GM21825 (cell line): ENCODE measurements around the gene PRDM16.

ENCODE experiments used
- ATAC-seq: cut with Tn5 transposase; IDR thresholded peaks from one replicate; pipeline ENCODE4 v1.9.1; 2021; ENCODE audit warnings: mild to moderate bottlenecking, moderate library complexity; ENCODE audit not compliant: unreplicated experiment

The PRDM16 gene

DNA sequence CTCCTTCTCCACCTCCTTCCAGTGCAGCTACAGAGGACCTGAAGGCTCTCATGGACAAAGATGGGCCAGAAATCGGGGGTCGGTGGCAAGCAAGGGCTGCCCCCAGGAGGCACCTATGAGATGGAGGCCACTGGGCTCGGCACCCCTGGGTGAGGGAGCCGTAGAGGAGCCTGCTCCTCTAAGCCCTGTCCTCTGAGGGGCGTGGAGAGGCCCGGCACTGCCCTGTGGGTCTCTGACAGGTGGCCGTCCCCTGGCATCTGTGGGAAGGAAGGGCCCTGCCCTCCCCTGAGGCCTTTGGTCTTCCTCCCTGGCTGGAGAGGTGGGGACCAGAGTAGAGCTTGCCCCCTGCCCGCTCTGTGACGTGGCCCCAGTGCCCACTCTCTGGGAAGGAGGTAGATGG lies 30.9 kb downstream of the PRDM16 start:
- no peak for ATAC-seq

DNA sequence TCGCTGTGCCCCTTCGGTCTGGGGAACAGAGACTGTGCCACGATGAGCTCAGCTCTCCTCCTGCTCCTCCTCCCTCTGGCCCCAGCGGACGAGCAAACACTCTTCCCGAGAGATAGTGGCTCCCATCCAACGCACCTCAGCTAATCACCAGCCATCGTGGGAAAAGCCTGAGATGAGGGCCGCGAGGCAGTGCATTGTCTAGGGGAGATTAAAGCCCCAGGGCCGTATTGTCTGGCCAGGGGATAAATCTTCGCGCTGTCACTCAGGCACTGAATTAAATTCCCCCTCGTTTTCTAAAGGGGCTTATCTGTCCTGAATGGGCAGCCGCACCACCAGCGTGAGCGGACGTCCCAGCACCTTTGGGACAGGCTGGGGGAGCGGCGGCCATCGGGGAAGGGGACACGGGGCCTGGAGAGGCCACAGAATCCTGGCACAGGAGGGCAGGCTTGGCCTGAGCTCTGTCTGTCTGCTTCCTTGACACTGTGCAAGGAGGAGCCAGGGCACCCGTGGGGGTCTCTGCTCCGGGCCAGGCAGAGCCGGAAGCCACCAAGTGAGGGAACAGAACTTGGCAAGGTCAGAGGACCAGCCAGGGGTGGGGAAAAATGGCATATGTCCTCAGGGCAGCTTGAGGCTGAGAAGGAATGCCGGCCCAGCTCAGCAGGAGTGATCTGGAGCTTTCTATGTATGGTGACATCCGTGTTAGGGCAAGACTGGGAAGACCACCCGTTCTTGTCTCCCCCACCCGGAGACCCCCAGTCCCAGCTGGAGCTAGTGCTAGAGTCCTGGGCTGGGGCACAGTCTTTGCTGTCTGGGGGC lies 32.3 kb downstream of the PRDM16 start:
- ATAC-seq: no peak

DNA sequence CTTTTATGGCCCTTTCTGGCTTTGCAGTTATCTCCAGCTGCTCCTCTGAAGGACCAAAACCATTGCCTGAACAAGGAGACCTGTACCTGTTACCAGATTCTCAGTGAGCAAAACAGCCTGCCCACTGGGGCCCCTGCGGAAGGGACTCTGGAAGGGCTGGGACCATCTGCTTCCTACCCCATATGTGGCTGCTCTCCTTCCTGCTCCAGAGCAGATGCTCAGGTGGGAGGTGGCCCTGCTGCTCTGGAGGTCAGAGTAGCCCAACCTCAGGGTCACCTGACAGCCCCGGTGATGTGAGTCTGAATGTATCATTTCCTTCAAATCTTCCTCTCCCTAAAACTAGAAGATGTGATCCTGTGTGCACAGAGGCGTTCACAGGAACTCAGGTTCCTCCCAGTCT lies 33.6 kb downstream of the PRDM16 start:
- ATAC-seq: no peak

DNA sequence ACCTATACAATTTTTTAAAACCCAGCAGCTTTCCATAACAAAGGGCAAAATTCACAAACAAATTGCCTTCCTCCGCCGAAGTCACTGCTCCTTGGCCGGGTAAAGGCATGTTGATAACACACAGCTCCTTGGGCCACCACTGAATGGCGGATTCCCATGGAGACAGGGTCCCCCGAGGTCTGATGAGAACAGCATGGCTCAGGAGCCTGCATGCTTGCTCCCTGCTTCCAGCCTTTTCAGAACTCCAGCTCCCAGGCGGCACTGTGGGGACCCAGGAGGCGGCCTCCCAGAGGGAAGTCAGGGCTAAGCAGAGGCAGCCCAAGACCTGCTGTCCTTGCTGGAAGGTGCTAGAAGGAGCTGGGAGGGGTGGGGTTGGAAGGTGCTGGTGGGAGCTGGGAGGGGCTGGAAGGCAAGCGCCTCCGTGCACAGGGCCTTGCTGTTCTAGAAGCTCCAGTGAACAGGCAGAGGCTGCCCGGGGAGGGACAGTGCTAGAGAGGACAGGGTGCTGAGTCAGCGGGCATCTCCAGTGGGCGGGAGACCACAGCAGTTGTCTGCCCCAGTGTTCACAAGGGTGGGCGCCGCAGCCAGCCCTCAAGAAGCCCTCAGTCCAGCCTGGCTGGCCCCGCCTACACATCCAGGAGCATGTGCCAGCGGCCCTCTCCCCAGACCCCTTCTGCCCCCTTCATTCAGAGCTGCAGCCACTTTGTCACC lies 35.1 kb downstream of the PRDM16 start:
- ATAC-seq: no peak

DNA sequence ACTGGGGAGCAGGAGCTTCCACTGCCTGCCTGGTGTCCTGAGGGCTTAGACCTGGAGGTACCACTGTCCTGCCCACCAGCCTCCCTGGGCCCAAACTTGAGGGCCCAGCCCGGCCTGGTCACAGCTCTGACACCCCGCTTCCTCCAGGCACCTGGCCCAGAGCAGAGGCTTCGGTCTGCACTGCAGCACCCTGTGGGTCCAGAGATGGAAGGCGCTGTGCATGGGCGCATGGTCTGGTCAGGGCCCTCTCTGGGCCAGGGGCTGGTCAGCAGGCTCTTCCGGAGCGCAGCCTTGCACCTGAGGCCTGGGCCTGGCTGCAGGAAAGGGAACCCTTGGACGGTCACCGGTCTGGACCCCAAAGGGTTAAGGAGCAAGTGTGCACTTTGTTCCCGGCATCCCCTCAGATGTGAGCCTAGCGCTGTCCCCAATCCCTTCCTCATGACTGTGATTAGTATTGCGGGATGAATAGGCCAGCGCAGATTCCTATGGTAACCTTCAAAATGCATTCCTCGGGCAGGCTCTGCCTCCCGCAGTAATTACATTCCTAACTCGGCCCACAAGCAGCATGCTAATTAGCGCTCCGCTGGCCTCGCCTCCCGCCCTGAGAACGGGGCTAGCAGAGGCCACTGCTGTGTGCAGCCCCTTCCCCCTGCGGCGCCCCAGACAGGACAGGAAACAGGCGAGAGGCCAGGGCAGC lies 36.3 kb downstream of the PRDM16 start:
- no peak for ATAC-seq

DNA sequence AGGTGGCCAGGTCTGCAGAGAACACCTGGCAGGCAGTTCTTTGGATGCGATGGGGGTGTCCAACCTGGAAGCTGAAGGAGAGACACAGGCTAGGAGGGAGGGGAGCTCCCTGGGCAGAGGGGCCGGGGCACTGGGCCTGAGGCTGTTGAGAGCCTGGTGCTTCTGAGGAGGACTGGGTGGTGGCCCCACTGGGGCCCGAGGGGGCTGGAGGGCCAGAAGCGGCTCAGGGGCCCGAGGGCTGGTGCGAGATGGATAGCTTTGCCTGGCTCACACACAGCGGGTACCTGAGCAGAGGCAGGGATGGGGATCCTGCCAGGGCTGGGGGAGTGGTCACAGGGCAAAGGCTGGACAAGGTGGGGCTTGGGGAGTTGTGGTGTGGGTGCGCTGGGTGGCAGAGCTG lies 37.2 kb downstream of the PRDM16 start:
- ATAC-seq: no peak

DNA sequence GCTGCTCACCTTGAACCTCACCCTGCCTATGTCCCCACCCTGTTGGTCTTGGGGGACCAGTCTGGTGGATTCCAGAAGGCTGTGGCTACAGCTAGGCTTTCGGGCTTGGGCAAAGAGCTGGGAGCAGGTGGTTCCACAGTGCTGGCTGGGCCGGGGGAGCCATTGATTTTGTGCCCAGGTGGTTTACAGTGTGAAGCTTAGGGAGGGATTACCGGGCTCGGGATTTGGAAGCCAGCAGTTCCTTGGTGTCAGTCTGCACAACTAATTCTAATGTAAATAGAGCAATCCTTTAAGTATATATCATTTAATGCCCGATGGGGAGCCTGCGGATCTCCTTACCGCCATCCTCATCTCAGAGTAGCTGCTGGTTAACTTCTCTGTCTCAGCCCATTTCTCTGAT lies 38.2 kb downstream of the PRDM16 start:
- ATAC-seq: no peak

DNA sequence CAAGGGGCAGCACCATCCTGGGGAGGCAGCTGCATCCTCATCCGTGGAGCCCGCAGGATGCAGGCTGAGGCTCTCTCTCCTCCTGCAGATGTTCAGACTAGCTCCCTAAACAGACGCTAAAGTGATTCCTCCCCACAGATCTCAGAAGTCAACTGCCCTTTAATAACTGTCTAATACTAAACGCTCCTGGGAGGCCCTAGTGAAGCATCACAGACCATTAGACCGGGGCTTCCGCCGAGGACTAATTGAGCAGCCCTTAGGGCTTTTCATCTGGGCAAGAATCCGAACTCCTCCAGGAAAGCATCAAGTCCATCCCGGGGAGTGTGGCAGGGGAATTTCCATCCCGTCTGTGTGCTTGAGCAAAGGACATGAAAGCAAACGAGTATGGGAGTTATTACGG lies 40.4 kb downstream of the PRDM16 start:
- no peak for ATAC-seq

DNA sequence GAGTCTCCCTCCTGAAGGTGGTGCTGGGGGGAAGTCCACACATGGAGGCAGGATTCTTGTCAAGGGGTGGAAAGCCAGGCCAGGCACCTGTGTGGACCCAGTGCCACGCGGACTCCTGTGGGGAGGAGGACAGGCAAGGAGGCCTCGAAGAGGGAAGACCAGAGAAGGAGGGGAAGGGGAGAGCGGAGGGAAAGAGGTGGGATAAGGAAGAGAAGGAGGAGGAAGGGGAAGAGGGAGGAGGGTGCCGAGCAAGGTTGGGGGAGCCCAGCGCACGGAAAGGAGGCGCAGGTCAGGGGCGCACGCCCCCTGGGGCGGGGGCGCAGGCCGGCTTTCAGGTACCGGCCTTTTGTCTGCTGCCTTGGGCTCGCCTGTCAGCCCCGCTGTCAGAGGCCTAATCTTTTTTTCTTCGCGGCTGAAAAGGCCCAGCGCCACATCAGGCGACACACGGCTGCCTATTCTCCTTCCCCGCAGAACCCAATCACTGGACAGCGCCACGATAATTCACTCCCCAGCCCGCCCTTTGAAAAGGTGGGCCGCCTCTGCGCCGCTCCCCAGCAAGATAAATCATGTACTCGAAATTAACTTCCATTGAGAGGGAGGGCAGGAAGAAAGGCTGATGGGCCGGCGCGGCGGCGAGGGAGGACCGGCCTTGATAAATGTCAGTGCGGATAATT lies 42.5 kb downstream of the PRDM16 start:
- ATAC-seq: no peak

DNA sequence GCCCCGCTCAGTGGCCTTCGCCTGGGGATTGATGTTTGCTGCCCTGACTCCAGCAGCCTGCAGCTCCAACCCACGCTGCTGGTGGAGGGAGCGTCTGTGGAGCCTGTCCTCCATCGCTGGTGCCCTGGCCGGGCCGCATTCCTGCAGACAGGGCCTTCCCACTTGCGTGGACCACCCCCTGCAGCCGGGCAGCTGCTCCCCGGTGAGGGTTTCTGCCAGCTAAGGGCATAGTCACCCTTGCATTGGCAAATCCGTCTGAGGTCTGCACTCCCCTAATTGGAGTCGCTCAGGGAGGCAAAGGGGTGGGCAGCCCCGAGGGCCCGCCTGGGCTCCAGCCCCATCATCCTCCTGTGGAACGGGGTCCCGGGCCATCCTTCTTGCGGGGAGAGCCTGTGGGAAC lies 43.5 kb downstream of the PRDM16 start:
- ATAC-seq: no peak

DNA sequence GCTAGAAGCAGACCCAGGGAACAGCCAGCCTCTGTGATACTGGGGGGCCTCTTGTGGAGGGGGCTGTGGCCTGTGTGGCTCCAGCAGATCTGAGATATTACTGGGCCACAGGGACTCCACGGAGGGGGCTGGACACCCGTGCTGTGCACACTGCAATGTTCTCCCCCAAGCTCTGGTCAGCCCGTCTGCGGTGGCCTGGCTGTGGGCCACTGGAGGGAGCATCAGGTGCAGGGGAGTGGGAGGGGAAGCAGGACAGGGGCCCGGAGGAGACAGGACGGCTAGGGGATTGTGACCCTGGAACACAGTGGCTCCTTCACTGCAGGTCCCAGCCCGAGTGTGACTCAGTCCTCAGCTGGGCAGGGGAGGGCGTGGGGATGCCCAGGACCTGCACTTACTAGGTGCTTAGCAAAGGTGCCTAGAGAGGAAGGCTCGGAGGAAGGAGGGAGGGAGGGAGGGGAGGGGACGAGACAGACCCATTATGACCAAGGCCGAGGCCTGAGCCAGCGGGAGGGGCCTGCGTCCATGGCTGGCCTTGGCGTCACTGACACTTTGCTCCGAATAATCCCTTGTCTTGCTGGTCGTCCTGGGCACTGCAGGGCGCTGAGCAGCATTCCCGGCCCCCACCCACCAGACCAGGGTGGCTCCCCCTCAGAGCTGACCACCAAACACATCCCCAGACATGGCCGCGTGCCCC lies 44.2 kb downstream of the PRDM16 start:
- no peak for ATAC-seq

DNA sequence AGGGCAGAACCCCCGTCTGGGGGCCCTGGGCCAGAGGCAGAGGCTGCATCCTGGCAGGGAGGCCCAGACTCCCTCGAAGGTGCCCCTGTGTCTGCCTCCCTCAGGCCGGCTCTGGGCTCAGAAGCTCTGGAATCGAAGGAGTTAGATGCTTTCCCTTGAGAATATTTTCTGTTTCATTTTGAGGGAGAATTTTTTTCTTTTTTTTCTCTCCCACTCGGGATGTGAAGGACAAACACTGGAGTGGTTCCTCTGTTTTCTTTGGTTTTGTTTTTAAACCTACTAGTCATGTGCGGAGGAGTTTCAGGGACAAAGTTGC lies 44.7 kb downstream of the PRDM16 start:
- no peak for ATAC-seq

DNA sequence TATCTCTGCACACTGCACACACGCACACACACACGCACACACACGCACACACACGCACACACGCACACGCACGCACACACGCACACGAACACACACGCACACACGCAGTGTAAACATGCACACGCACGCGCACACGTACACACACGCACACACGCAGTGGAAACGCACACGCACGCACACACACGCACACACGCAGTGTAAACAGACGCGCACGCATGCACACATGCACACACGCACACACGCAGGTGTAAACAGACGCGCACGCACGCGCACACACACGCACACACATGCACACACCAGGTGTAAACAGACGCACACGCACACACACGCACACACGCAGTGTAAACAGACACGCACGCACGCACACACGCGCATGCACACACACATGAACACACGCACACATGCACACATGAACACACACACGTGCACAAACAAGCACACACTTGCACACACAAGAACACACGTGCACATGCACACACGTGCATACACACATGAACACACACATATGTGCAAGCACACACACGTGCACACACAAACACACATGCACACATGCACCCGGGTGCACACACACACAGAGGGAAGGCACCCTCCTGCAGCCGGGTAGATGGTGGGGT lies 45.2 kb downstream of the PRDM16 start:
- no peak for ATAC-seq

DNA sequence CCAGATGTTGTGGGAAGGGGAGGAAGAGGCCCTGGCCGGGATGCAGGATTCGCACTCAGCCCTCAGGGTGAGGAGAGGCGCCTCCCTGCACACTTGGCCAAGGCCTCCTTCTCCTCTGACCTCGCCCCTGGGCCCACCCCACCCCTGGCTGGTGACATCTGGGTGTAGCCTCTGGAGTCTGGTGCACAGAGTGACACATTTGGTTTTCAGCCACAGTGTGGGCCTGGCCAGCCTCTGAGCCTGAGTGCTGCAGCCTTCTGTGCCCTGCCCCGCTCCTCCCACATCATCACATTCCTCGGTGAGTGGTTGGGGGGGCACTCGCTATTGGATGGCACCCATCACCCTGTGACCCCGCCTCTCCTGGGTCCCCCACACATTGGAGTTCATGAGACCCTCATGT lies 45.8 kb downstream of the PRDM16 start:
- ATAC-seq: no peak

DNA sequence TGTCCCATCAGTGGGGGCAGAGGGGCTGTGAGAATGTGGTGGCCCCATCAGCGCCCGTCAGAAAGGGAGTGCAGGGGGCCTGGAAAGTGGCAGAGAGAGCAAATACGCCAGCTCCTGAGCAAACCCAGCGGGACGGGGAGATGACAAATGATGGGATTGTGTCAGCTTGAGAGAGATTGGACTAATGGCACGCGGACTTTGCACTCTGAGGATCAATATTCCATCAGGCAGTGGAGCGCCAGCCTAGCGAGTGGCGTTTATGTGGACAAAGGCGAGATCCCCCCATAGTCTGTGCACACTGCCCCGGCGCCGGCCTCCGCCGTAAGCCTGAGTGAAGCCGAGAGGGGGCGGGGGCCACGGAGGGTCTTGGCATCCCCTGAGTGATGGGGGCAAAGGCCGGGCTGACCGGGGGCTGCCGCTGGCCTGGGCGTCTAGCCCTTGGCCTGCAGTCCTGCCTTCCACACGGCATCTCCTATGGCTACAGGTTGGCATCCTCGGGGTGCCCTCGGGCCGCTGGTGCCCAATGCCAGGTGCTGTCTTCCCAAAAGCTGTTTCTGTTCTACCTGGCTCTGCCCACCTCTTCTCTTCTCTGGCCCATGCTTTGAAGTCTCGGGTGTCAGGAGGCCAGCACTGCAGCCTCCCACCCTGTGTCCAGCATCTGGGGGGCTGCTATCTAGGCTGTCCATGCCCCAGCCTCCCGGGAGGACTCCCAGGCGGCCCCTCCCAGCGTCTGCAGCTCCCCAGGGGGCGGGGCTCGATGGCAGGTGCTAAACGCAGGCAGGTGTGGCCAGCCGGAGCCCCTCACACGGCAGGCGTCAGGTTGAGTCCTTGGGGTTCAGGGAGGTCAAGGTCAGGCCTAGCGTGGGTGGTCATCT lies 46.5 kb downstream of the PRDM16 start:
- no peak for ATAC-seq

DNA sequence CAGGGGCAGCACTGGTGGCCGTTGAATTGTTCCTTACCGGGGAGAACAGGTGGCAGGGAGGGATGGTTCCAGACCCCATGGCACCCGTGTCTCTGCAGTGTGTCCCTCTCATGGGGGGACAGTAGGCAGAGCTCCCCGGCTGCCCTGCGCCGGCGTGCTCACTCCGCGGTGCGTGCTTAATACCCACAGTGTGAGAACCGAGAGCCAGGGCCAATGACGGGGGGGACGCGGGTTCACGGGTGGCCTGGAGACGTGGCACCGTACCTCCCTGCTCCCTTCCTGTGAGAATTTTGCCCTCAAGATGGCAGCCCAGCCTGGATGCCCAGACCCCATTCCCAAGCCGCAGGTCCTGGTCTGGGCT lies 47.1 kb downstream of the PRDM16 start:
- no peak for ATAC-seq

DNA sequence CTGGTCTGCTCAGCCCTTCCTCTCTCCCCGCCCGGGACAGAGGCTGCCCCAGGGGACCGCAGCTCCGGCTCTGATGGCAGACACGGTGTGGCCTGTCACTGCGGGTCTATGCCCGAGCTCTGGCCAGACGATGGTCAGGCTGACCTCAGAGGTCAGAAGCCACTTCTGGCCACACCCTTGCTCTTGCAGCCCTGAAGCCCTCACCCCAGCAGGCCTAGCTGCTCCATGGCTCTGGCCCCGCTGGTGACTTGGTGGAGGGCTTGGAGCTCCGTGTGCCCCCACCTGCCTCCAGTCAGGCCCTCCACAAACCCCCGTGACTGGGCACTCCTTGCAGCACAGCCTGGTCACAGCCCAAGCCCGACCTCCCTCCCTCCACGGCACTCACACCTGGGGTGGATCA lies 47.6 kb downstream of the PRDM16 start:
- no peak for ATAC-seq

DNA sequence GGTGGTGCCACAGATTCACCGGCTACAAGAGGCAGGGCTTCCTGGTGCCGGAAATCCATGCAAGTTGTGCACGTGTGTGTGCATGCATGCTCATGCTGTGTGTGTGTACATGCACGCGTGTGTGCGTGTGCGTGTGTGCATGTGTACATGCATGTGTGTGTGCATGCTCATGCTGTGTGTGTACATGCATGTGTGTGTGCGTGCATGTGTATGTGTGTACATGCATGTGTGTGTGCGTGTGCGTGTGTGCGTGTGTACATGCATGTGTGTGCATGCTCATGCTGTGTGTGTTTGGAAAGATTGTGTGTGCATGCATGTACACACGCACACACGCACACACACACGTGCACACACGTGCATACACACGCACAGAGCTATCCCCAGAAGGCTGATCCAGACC lies 48.9 kb downstream of the PRDM16 start:
- ATAC-seq: no peak

DNA sequence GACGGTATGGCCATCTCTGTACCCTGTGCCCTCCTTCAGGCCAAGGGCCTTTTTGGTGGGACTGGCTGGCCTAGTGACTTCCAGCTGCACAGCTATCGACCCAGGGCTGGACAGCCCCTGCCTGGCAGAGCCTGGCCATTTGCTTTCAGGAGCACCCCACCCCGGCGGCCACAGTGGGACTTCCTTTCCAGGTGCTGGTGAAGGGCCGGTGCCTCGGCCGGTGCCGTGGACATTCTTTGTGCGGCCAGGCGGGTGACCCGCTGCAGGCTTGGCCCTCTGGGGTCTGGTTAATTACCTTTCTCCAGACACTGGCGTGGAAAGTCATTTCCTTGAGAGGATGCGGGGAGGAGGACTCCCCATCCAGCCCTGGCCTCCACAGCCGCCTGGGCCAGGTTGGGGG lies 50.1 kb downstream of the PRDM16 start:
- no peak for ATAC-seq

DNA sequence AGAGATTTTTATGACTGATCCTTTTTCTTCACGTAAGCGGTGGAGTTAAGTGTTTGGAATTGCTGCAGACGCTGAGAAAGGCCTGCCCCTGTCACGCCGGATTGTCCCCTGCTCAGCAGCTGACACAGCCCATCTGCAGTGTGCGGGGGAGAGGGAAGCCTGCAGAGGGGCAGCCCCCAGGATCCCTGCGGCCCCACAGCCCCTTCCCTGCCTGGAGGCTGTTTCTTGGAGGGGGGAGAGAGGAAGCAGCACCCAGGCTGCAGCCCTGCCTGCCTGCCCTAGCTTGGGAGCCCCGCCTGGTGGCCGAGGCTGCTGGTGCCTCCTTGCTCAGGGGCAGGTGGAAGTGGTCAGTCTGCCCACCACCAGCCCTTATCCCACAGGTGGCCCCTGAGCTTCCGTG lies 50.7 kb downstream of the PRDM16 start:
- no peak for ATAC-seq
